ENCODE data around the gene HOXA5. TPM values are rescaled to one million over a fixed set of nuclear protein-coding genes. Genes with fewer than 3 reads are reported as not detected.
A peak's percentile ranks its signal among the peaks of the same experiment; 100 is the strongest.

The HOXA5 gene
- total and polyA plus RNA-seq, 2 donors (not counting 3 experiments of a cell fraction or from before 2014, with no cell fraction given) = 18.6 to 18.8 TPM

DNA sequence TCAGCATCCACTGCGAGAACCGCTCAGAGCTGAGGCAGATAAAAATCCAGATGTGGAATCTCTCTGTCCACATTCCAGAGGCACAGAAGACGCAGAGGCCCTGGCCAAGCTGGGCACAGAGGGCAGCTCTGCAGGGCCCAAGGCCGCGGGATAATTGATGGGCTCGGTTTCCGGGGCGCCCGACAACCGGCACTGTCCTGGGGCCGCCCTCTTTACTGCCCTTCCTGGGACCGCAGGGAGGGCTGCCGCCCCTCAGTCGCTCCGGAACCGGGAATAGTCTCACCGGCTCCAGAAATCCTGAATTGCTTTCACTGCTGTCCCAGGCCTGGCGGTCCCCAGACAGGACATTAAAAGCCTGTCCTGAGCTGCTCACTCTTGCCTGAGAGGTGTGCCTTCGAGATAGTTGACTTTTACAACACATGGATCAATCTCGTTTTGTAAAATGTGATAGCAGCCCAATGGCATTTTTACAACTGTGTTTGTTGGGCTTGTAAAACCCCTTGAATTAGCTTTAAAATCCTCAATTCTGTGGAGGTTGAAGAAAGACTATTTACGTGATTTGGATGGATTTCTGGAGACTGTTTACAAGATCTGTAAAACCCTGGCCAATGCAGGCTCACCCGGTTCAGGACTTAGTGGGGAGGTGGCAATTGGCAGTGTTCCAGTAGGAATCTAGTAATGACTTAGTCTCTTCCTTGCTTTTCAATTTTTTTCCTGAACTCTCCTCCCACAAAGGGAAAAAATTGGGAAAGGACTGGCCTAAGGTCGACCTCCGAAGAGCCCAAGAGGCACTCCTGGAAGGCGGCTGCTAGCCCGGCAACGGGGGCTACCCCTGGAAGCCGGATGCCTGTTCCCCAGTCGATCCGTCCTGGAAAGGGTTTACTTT lies 5.5 kb upstream of the HOXA5 start:
- dilution Hi-C loops (cut with MboI; ENCODE audit: extremely low pct_ligation_motif_present, low sequenced_read_pairs) = no loop called here
- H3K36me3 ChIP-seq (ENCODE audit: control insufficient read depth in 2 of 2, extremely low read depth in 1 of 2, insufficient read depth in 2 of 2, low read length in 2 of 2) = peaks cover 0 to 12% of the 10 kb centered on the region in 2 experiments
- H3K27me3 ChIP-seq (ENCODE audit: control insufficient read depth in 2 of 2, insufficient read depth in 2 of 2, low read length in 2 of 2) = no peaks in the 10 kb centered on the region
- peak overlapping the region; percentile 54 to 85 (median 55) for H3K4me3 ChIP-seq (replicated peaks in 1 of 3; ENCODE audit: insufficient read depth in 1 of 3, low read depth in 1 of 3, low read length in 3 of 3)
- peaks cover 98% of the 10 kb centered on the region for H3K79me2 ChIP-seq (ENCODE audit: control insufficient read depth, insufficient read depth, low read length)
- TF ChIP-seq FOS (IDR thresholded peaks at IDR 0.05; ENCODE audit: borderline replicate concordance, insufficient read depth, low read length) = no peak
- no peak for TF ChIP-seq EZH2 (IDR thresholded peaks at IDR 0.05; ENCODE audit: borderline replicate concordance, low read depth, low read length, severe bottlenecking)
- TF ChIP-seq POLR2AphosphoS5 (IDR thresholded peaks at IDR 0.05; ENCODE audit: insufficient read depth, low read depth, low read length) = no peak
- TF ChIP-seq POLR2A (IDR thresholded peaks at IDR 0.05; ENCODE audit: low read depth, low read length) = no peak
- no peak for TF ChIP-seq MYC (IDR thresholded peaks at IDR 0.05; ENCODE audit: low read depth, low read length)
- TF ChIP-seq, protein P1, sequence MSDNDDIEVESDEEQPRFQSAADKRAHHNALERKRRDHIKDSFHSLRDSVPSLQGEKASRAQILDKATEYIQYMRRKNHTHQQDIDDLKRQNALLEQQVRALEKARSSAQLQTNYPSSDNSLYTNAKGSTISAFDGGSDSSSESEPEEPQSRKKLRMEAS (IDR thresholded peaks at IDR 0.05; ENCODE audit: insufficient read depth, insufficient read length) = no peak
- TF ChIP-seq GATA2 (IDR thresholded peaks at IDR 0.05; ENCODE audit: insufficient read depth, insufficient read length, low read depth, low read length) = no peak
- BruUV-seq (replicated peaks) = no TSS peak
- H4K20me1 ChIP-seq (replicated peaks; ENCODE audit: control insufficient read depth, extremely low read depth, insufficient read depth, low read length) = no peaks in the 10 kb centered on the region
- H3K4me1 ChIP-seq (ENCODE audit: control insufficient read depth, extremely low read depth, insufficient read depth, low read length) = peaks cover 71% of the 10 kb centered on the region
- H3K27ac ChIP-seq (ENCODE audit: insufficient read depth, low read depth, low read length) = peak overlapping the region; percentile 67
- ChIA-PET POLR2A (interaction anchor here (0.6 to 1.3 kb wide), 5 partner anchors 10 to 947 kb away, joined by 3 to 8 read pairs (median 3); partner anchors contain the start of gene CBX3), CTCF (interaction anchor here (0.9 to 5.6 kb wide), 11 partner anchors 9 to 779 kb away, joined by 3 to 83 read pairs (median 6); partner anchors contain the start of gene HOXA9)
- peak overlapping the region; percentile 78 for H3K4me2 ChIP-seq (ENCODE audit: insufficient read depth, low read length)
- H2AFZ ChIP-seq (ENCODE audit: low read depth, low read length) = no peak overlapping the region
- FAIRE-seq = peak; percentile 93
- H3K9me1 ChIP-seq (replicated peaks; ENCODE audit: control insufficient read depth, extremely low read depth, insufficient read depth, low read length) = no peaks in the 10 kb centered on the region
- peak overlapping the region; percentile 65 for H3K9ac ChIP-seq (replicated peaks; ENCODE audit: extremely low read depth, insufficient read depth, low read length)
- intact Hi-C loops (cut with micrococcal nuclease) = no loop called here
- H3K9me3 ChIP-seq (replicated peaks; ENCODE audit: control insufficient read depth, insufficient read depth, low read length) = no peaks in the 10 kb centered on the region
- peak; percentile 74 for DNase-seq (ENCODE audit: low read depth, low spot score)
